ENCODE data around the gene CPT1B.

Gene CPT1B

DNA sequence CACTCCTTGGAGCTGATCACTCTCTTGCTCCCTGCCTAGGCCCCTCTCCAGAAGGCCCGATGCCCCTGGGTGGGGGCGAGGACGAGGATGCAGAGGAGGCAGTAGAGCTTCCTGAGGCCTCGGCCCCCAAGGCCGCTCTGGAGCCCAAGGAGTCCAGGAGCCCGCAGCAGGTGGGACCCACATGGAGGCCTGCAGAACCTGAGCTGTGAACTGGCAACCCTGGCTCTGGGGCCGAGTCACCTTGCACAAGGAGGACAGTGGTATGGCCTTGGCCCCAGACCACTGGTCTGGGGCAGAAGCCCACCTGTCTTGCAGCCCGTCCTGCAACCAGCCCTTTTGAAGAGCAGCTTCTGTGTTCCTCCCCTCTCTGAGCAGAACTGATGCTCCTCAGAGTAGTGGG, 59.1 kb downstream of the CPT1B start:
- TF ChIP-seq, protein P1, sequence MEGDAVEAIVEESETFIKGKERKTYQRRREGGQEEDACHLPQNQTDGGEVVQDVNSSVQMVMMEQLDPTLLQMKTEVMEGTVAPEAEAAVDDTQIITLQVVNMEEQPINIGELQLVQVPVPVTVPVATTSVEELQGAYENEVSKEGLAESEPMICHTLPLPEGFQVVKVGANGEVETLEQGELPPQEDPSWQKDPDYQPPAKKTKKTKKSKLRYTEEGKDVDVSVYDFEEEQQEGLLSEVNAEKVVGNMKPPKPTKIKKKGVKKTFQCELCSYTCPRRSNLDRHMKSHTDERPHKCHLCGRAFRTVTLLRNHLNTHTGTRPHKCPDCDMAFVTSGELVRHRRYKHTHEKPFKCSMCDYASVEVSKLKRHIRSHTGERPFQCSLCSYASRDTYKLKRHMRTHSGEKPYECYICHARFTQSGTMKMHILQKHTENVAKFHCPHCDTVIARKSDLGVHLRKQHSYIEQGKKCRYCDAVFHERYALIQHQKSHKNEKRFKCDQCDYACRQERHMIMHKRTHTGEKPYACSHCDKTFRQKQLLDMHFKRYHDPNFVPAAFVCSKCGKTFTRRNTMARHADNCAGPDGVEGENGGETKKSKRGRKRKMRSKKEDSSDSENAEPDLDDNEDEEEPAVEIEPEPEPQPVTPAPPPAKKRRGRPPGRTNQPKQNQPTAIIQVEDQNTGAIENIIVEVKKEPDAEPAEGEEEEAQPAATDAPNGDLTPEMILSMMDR (IDR thresholded peaks at IDR 0.05; ENCODE audit: low read depth, low read length) = no peak
- H3K4me3 ChIP-seq (replicated peaks in 1 of 2; ENCODE audit: low read depth in 2 of 2, low read length in 2 of 2) = no peak overlapping the region
- DNase-seq (ENCODE audit: low read depth in 2 of 2) = no peak

All from cardiac fibroblast (primary cell).